SU-DHL-6 (cell line): ENCODE measurements around the gene LRRTM3.

Experiments
- H2AFZ ChIP-seq: fragments of 200-600 bp; sonication (generic); 2 replicates; pipeline ENCODE4 v1.6.1; 2014; ENCODE audit warnings: low read depth, mild to moderate bottlenecking, moderate library complexity, mixed read lengths, antibody characterized with exemption, low read length; ENCODE audit not compliant: severe bottlenecking
- H3F3A ChIP-seq: fragments of 200-600 bp; shearing (Covaris generic); 2 replicates; pipeline ENCODE4 v1.6.0; 2016; ENCODE audit warnings: antibody characterized with exemption, mild to moderate bottlenecking; ENCODE audit not compliant: insufficient read depth
- H3K27ac ChIP-seq: fragments of 200-600 bp; sonication (generic); 2 replicates; pipeline ENCODE4 v1.5.1; 2016; ENCODE audit warnings: low read depth, mild to moderate bottlenecking, low read length, moderate library complexity, mixed read lengths
- H3K27me3 ChIP-seq: fragments of 200-600 bp; sonication (generic), shearing (Covaris generic); 2 replicates; pipeline ENCODE4 v1.6.0; 2014; ENCODE audit warnings: mild to moderate bottlenecking, low read length
- H3K36me3 ChIP-seq: fragments of 200-600 bp; sonication (generic); 2 replicates; pipeline ENCODE4 v1.6.1; 2014; ENCODE audit warnings: mild to moderate bottlenecking, low read length, mixed read lengths
- H3K4me2 ChIP-seq: fragments of 300-600, 200-600 bp; shearing (Covaris generic), sonication (generic); 2 replicates; pipeline ENCODE4 v1.6.0; 2014; ENCODE audit warnings: low read length, low read depth, mild to moderate bottlenecking; ENCODE audit not compliant: poor library complexity, severe bottlenecking
- H3K4me3 ChIP-seq: fragments of 200-600 bp; sonication (generic); 2 replicates; pipeline ENCODE4 v1.5.1; 2014; ENCODE audit warnings: antibody characterized with exemption, low read length, mild to moderate bottlenecking, mixed read lengths; ENCODE audit not compliant: insufficient read depth, poor library complexity, severe bottlenecking
- H3K79me2 ChIP-seq: fragments of 200-600 bp; sonication (generic); 2 replicates; pipeline ENCODE4 v1.6.1; 2014; ENCODE audit warnings: mild to moderate bottlenecking, low read length, moderate library complexity; ENCODE audit not compliant: insufficient read depth
- H3K9ac ChIP-seq: fragments of 200-600 bp; sonication (generic); 2 replicates; pipeline ENCODE4 v1.7.0; 2014; ENCODE audit warnings: mild to moderate bottlenecking, low read length
- H3K9me2 ChIP-seq: fragments of 200-600 bp; sonication (generic); replicated peaks from 2 replicates; pipeline ENCODE4 v1.6.1; 2014; ENCODE audit warnings: low read length; ENCODE audit not compliant: insufficient read depth
- H3K9me3 ChIP-seq: fragments of 200-600 bp; sonication (generic); 2 replicates; pipeline ENCODE4 v1.6.1; 2014; ENCODE audit warnings: low read length, mixed read lengths; ENCODE audit not compliant: insufficient read depth
- H4K20me1 ChIP-seq: fragments of 200-600 bp; sonication (generic); 2 replicates; pipeline ENCODE4 v1.6.1; 2014; ENCODE audit warnings: low read depth, mild to moderate bottlenecking, antibody characterized with exemption, low read length, moderate library complexity, mixed read lengths
- CTCF ChIP-seq: fragments of 200-600 bp; sonication (generic); IDR thresholded peaks from one replicate; pipeline ENCODE4 v1.5.1; 2017; ENCODE audit warnings: antibody characterized with exemption, mild to moderate bottlenecking, low read length, moderate library complexity; ENCODE audit not compliant: insufficient read depth, poor library complexity, severe bottlenecking
- EZH2phosphoT487 ChIP-seq: fragments of 200-600 bp; sonication (generic), shearing (Covaris generic); conservative IDR thresholded peaks from 2 replicates; pipeline ENCODE4 v1.6.1; 2018; ENCODE audit warnings: mild to moderate bottlenecking, antibody characterized with exemption, low read length, moderate library complexity, mixed read lengths

The LRRTM3 gene

DNA sequence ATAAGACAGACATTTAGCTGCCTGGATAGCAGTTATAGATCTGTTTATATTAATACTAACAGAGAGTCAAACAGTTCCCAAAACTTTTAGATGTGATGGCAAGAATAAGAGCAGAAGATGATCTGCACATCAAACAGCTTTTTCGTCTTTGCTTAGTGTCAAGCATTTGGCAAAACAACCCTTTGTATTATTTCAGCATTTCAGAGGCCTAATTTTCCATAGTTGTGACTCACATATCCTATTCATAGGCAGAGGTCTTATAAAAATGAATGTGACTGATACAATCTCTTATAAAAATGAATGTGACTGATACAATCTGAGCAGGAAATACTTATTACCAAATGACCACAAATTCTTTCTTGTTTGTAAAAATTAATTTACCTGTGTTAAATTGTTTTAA lies 71.2 kb downstream of the LRRTM3 start:
- Histone ChIP-seq H3K4me2 (no peak overlapping the region), H3F3A (no peaks in the 10 kb centered on the region), H4K20me1 (no peaks in the 10 kb centered on the region), H3K9me3 (no peaks in the 10 kb centered on the region), H3K4me3 (no peak overlapping the region), H2AFZ (no peak overlapping the region), H3K27ac (no peak overlapping the region), H3K27me3 (no peaks in the 10 kb centered on the region), H3K79me2 (no peaks in the 10 kb centered on the region), H3K36me3 (no peaks in the 10 kb centered on the region), H3K9ac (no peak overlapping the region), H3K9me2 (no peaks in the 10 kb centered on the region)
- TF ChIP-seq EZH2phosphoT487: no peak
- TF ChIP-seq CTCF: no peak

GRCh38 chr10:66999762-67000545 lies 74.1 kb downstream of the LRRTM3 start:
- H3F3A ChIP-seq: no peaks in the 10 kb centered on the region
- no peaks in the 10 kb centered on the region for H3K9me2 ChIP-seq
- no peaks in the 10 kb centered on the region for H3K9me3 ChIP-seq
- no peaks in the 10 kb centered on the region for H3K27me3 ChIP-seq
- H3K79me2 ChIP-seq: no peaks in the 10 kb centered on the region
- H3K27ac ChIP-seq: no peak overlapping the region
- no peak for TF ChIP-seq EZH2phosphoT487
- TF ChIP-seq CTCF: no peak
- no peak overlapping the region for H2AFZ ChIP-seq
- no peak overlapping the region for H3K9ac ChIP-seq
- H3K4me2 ChIP-seq: no peak overlapping the region
- no peak overlapping the region for H3K4me3 ChIP-seq
- no peaks in the 10 kb centered on the region for H3K36me3 ChIP-seq
- no peaks in the 10 kb centered on the region for H4K20me1 ChIP-seq

DNA sequence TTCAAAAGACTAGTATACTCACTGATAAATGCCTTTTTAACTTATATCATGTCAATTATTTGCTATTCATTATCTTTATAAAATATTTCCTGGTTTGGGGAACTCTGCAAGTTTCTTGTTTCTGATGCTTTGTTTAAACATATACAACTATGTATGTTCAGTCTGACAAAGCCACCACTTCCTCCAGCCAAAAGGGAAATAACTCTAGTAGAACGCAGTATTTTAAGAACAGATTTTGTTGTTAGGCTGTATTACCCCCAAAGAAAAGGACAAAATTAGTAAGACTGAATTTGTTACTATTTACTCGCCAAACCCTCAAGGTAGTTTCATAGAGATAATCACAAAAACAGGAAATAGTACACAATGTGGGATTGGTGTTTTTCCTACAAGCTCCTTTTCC lies 78.9 kb downstream of the LRRTM3 start:
- H3K9ac ChIP-seq: no peak overlapping the region
- H3K36me3 ChIP-seq: no peaks in the 10 kb centered on the region
- no peak overlapping the region for H2AFZ ChIP-seq
- H3K27ac ChIP-seq: no peak overlapping the region
- no peaks in the 10 kb centered on the region for H3K79me2 ChIP-seq
- no peaks in the 10 kb centered on the region for H3F3A ChIP-seq
- H3K9me2 ChIP-seq: no peaks in the 10 kb centered on the region
- H3K9me3 ChIP-seq: no peaks in the 10 kb centered on the region
- TF ChIP-seq EZH2phosphoT487: no peak
- TF ChIP-seq CTCF: no peak
- H3K4me2 ChIP-seq: no peak overlapping the region
- no peaks in the 10 kb centered on the region; the same call in 1 of the 2 replicates for H3K27me3 ChIP-seq
- no peak overlapping the region for H3K4me3 ChIP-seq
- H4K20me1 ChIP-seq: no peaks in the 10 kb centered on the region
